Gastroesophageal sphincter (tissue), 4 donors: Measurements from ENCODE around the gene ATAD3B. TPM values are rescaled to one million over a fixed set of nuclear protein-coding genes. Genes with fewer than 3 reads are reported as not detected.
"Not testable (repeated sequence)": the region's sequence is repeated elsewhere in the genome, so short reads cannot be mapped to it uniquely, and the experiment has no call there.

Source experiments
- ATAC-seq: fragments of 150-250 bp; one replicate; pipeline ENCODE4 v1.9.1; 2016; ENCODE audit warnings: mild to moderate bottlenecking, moderate library complexity
- H3K27ac ChIP-seq, 4 donors: fragments of 200-600 bp; sonication (generic) in 3 of 4; 1 replicate in 3 of 4; 2 replicates in 1 of 4; pipeline ENCODE4 v1.5.1; 2016 to 2019
- H3K27me3 ChIP-seq: fragments of 200-600 bp; sonication (generic); one replicate; pipeline ENCODE4 v1.5.1; 2019
- H3K36me3 ChIP-seq, 2 donors: fragments of 200-600 bp; sonication (generic); one replicate each; pipeline ENCODE4 v1.5.1; 2019; ENCODE audit warnings: control low read depth in 1 of 2
- H3K4me1 ChIP-seq, 3 donors: fragments of 200-600 bp; sonication (generic); 1 replicate in 2 of 3; 2 replicates in 1 of 3; pipeline ENCODE4 v1.5.1; 2016 to 2019; ENCODE audit warnings: control low read depth in 2 of 3
- H3K4me3 ChIP-seq, 2 donors: fragments of 200-600 bp; sonication (generic); one replicate each; pipeline ENCODE4 v1.5.1; 2019; ENCODE audit warnings: mild to moderate bottlenecking in 1 of 2, moderate library complexity in 1 of 2
- H3K9me3 ChIP-seq, 3 donors: fragments of 200-600 bp; sonication (generic); one replicate each; pipeline ENCODE4 v1.5.1; 2017 to 2019; ENCODE audit warnings: control low read depth in 2 of 3
- CTCF ChIP-seq, 4 experiments: fragments of 200-600 bp in 2 of 4; fragments of 450-650 bp in 2 of 4; sonication (generic) in 1 of 4; IDR thresholded peaks; one replicate each; pipeline ENCODE4 v1.5.1; 2017 to 2019; ENCODE audit warnings: antibody characterized with exemption in 4 of 4, mild to moderate bottlenecking in 2 of 4, moderate library complexity in 2 of 4
- EP300 ChIP-seq: sonication (generic); formaldehyde crosslinking; IDR thresholded peaks from one replicate; pipeline ENCODE4 v1.6.1; 2017; ENCODE audit warnings: antibody characterized with exemption, mild to moderate bottlenecking
- POLR2A ChIP-seq, 2 donors: fragments of 450-650 bp; IDR thresholded peaks; one replicate each; pipeline ENCODE4 v1.6.1; 2017; ENCODE audit warnings: antibody characterized with exemption in 2 of 2, mild to moderate bottlenecking in 2 of 2, moderate library complexity in 1 of 2
- POLR2AphosphoS5 ChIP-seq: sonication (generic); formaldehyde crosslinking; IDR thresholded peaks from one replicate; pipeline ENCODE4 v1.6.1; 2017; ENCODE audit warnings: antibody characterized with exemption
- WGBS, 2 donors: methylation state at CpG; one replicate each; pipeline ENCODE4 v1.1.5; 2018; ENCODE audit warnings: low coverage in 1 of 2; 5-methylcytosine and 5-hydroxymethylcytosine counted together
- total RNA-seq, 4 donors: library from RNA; depleted of rRNA; stranded (reverse); fragments of >200 nt; gene quantifications; one replicate each; pipeline ENCODE4 v1.1.0, GENCODE V29; 2016

Gene ATAD3B
- total RNA-seq, 4 donors from 2014 or later = 4.1 to 17.9 (median 12.1) TPM

GRCh38 chr1:1482856-1483255, 11.3 kb downstream of the ATAD3B start:
- 92 to 93% methylated on average over 4 to 5 of the region's 14 CpGs for WGBS, 2 donors
- no peak overlapping the region for H3K4me3 ChIP-seq

DNA sequence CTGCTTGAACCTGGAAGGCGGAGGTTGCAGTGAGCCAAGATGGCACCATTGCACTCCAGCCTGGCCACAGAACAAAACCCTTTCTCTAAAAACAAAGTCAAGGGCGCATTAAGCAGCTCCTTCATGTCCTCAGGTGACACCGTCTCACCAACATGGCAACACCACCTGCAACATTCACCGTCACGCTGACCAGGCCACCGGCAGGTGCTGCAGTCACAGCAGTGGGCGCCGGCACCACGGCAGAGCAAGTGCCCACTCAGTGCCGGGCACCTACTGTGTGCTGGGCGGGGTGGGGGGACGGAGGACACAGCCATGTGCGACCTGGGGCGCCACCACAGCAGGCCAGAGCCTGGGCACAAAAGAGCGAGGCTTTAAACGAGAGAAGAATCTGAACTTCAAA, 12.1 kb downstream of the ATAD3B start:
- no peak overlapping the region for H3K4me3 ChIP-seq
- 78 to 98% methylated on average over 6 of the region's 16 CpGs for WGBS, 2 donors
- H3K27ac ChIP-seq = no peak overlapping the region
- TF ChIP-seq CTCF (IDR thresholded peaks at IDR 0.05) (no peak), POLR2A (IDR thresholded peaks at IDR 0.05) (no peak)
- H3K4me1 ChIP-seq = no peaks in the 10 kb centered on the region
- no peaks in the 10 kb centered on the region for H3K9me3 ChIP-seq
- ATAC-seq = no peak
- H3K36me3 ChIP-seq = peaks cover 0 to 92% of the 10 kb centered on the region in 2 donors
- no peaks in the 10 kb centered on the region for H3K27me3 ChIP-seq

More at GRCh38 chr1:1482856-1483255, 11.3 kb downstream of the ATAD3B start:
- no peak for TF ChIP-seq EP300
- no peak for TF ChIP-seq CTCF (IDR thresholded peaks at IDR 0.05)
- TF ChIP-seq POLR2A (IDR thresholded peaks at IDR 0.05) = no peak
- TF ChIP-seq POLR2AphosphoS5 = no peak
- Histone ChIP-seq H3K36me3 (peaks cover 0 to 89% of the 10 kb centered on the region in 2 donors), H3K27ac (no peak overlapping the region), H3K27me3 (no peaks in the 10 kb centered on the region), H3K4me1 (no peaks in the 10 kb centered on the region), H3K9me3 (no peaks in the 10 kb centered on the region)
- no peak for ATAC-seq

GRCh38 chr1:1484976-1485750, 13.6 kb downstream of the ATAD3B start:
- not testable (repeated sequence) for H3K4me1 ChIP-seq, H3K27me3 ChIP-seq, H3K9me3 ChIP-seq, ATAC-seq, H3K27ac ChIP-seq, H3K4me3 ChIP-seq
- WGBS, 2 donors = no CpG with 5 or more reads among the region's 46 CpGs
- H3K36me3 ChIP-seq = peaks cover 0 to 94% of the 10 kb centered on the region in 2 donors

- H3K9me3 ChIP-seq, H3K27me3 ChIP-seq, ATAC-seq, H3K4me3 ChIP-seq, H3K4me1 ChIP-seq, H3K27ac ChIP-seq: not testable (repeated sequence)
- no CpG with 5 or more reads among the region's 31 CpGs for WGBS, 2 donors
- H3K36me3 ChIP-seq = peaks cover 0 to 94% of the 10 kb centered on the region in 2 donors
These were observed 14.3 kb downstream of the ATAD3B start for GRCh38 chr1:1485755-1486317.

DNA sequence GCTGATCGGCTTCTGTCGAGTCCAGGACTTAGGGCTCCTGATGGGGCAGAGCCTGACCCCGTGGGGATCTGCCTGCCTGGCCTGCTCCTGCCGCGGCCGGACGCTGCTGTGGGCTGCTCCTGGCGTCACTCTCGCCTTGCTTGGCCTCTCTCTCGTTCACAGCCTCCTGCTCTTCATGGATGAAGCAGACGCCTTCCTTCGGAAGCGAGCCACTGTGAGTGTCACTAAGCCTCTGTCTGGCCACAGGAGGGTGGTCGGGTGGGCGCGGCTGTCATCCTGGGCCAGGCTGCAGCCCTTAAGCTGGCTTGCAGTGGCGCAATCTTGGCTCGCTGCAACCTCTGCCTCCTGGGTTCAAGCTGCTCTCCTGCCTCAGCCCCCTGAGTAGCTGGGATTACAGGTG, 16.1 kb downstream of the ATAD3B start:
- Histone ChIP-seq H3K27ac (no peak overlapping the region), H3K27me3 (no peaks in the 10 kb centered on the region), H3K9me3 (peaks cover 0 to 11% (median 0%) of the 10 kb centered on the region in 3 donors), H3K36me3 (peaks cover 0 to 100% of the 10 kb centered on the region in 2 donors), H3K4me1 (no peaks in the 10 kb centered on the region), H3K4me3 (no peak overlapping the region)
- TF ChIP-seq POLR2AphosphoS5 = no peak
- no peak for TF ChIP-seq CTCF (IDR thresholded peaks at IDR 0.05)
- no peak for TF ChIP-seq POLR2A (IDR thresholded peaks at IDR 0.05)
- TF ChIP-seq EP300 = no peak
- ATAC-seq = no peak
- whole genome bisulfite sequencing, 2 donors = 88% methylated on average over 1 of the region's 18 CpGs; no CpG with 5 or more reads in 1 of the 2 donors

DNA sequence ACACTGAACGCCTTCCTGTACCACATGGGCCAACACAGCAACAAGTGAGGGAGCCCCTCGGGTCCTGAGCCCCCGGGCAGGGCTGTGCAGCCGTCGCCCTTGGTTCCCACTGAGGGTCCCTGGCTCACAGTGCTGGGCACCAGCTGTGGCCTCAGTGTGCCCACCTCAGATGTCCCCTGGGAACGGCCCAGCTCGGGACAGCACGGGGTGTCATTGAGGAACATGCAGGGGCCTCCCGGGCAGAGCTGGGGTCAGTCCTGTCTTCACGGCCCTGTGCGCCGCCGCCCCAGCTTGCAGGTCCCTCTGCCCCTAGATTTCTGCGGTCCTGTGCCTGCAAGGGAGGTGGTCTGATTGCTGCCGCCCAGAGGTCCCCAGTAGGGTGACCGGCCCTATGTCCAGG, 17.7 kb downstream of the ATAD3B start:
- H3K4me1 ChIP-seq = no peaks in the 10 kb centered on the region
- TF ChIP-seq EP300 (no peak), POLR2A (IDR thresholded peaks at IDR 0.05) (no peak), CTCF (IDR thresholded peaks at IDR 0.05) (no peak), POLR2AphosphoS5 (no peak)
- H3K36me3 ChIP-seq = peaks cover 0 to 100% of the 10 kb centered on the region in 2 donors
- no peak overlapping the region for H3K4me3 ChIP-seq
- no peak for ATAC-seq
- no peak overlapping the region for H3K27ac ChIP-seq
- no peaks in the 10 kb centered on the region for H3K27me3 ChIP-seq
- H3K9me3 ChIP-seq = peaks cover 0 to 23% (median 0%) of the 10 kb centered on the region in 3 donors
- WGBS, 2 donors = 94% methylated on average over 7 of the region's 16 CpGs; no CpG with 5 or more reads in 1 of the 2 donors
